Keratinocyte (primary cell): ENCODE measurements around the gene PPM1H. TPM values are rescaled to one million over a fixed set of nuclear protein-coding genes. Genes with fewer than 3 reads are reported as not detected.

ENCODE experiments used
- DNase-seq: peaks from one replicate; pipeline ENCODE4 v3.0.0-alpha.2; 2011; ENCODE audit warnings: low read depth, missing footprints, low spot score
- FAIRE-seq: peaks from 2 replicates; lab custom pipeline; 2011; peaks lifted over from hg19 to GRCh38; lab: Jason Lieb, UNC
- H2AFZ ChIP-seq: 2 replicates; pipeline ENCODE4 v1.6.0; 2012; ENCODE audit warnings: low read length, control low read depth, inconsistent platforms; ENCODE audit not compliant: control insufficient read depth
- H3K27ac ChIP-seq: 2 replicates; pipeline ENCODE4 v1.5.1; 2011; ENCODE audit warnings: low read length; ENCODE audit not compliant: control insufficient read depth, insufficient read depth
- H3K27me3 ChIP-seq: 3 replicates; pipeline ENCODE4 v1.6.0; 2011; ENCODE audit warnings: low read length; ENCODE audit not compliant: control insufficient read depth, insufficient read depth; ENCODE audit errors: extremely low read depth
- H3K36me3 ChIP-seq, 2 experiments: 2 replicates in 1 of 2; 3 replicates in 1 of 2; pipeline ENCODE4 v1.5.1; 2011; ENCODE audit warnings: low read length in 2 of 2, mild to moderate bottlenecking in 1 of 2; ENCODE audit not compliant: control insufficient read depth in 2 of 2, insufficient read depth in 2 of 2; ENCODE audit errors: extremely low read depth in 1 of 2
- H3K4me1 ChIP-seq: 3 replicates; pipeline ENCODE4 v1.5.1; 2011; ENCODE audit warnings: low read length; ENCODE audit not compliant: control insufficient read depth, insufficient read depth; ENCODE audit errors: extremely low read depth
- H3K4me2 ChIP-seq: 3 replicates; pipeline ENCODE4 v1.6.0; 2011; ENCODE audit warnings: low read depth, low read length; ENCODE audit not compliant: control insufficient read depth, insufficient read depth; ENCODE audit errors: extremely low read depth
- H3K4me3 ChIP-seq, 3 experiments: fragments of 200-600 bp in 1 of 3; sonication (generic) in 1 of 3; 2 replicates in 2 of 3; 3 replicates in 1 of 3; pipeline ENCODE4 v1.5.1; 2011 to 2016; ENCODE audit warnings: low read length in 3 of 3, mild to moderate bottlenecking in 3 of 3, control low read depth in 2 of 3, inconsistent platforms in 1 of 3, low read depth in 1 of 3, mixed read lengths in 1 of 3, mixed run types in 1 of 3, moderate library complexity in 1 of 3; ENCODE audit not compliant: control insufficient read depth in 2 of 3, insufficient read depth in 2 of 3; ENCODE audit errors: extremely low read depth in 1 of 3
- H3K79me2 ChIP-seq: 2 replicates; pipeline ENCODE4 v1.6.0; 2012; ENCODE audit warnings: low read length; ENCODE audit not compliant: control insufficient read depth, insufficient read depth
- H3K9ac ChIP-seq: 3 replicates; pipeline ENCODE4 v1.6.0; 2011; ENCODE audit warnings: low read length; ENCODE audit not compliant: control insufficient read depth, insufficient read depth; ENCODE audit errors: extremely low read depth
- H3K9me1 ChIP-seq: 3 replicates; pipeline ENCODE4 v1.6.0; 2011; ENCODE audit warnings: low read length; ENCODE audit not compliant: control insufficient read depth, insufficient read depth; ENCODE audit errors: extremely low read depth
- H3K9me3 ChIP-seq: 2 replicates; pipeline ENCODE4 v1.5.1; 2012; ENCODE audit warnings: low read depth, low read length; ENCODE audit not compliant: control insufficient read depth
- H4K20me1 ChIP-seq: 3 replicates; pipeline ENCODE4 v1.6.0; 2011; ENCODE audit warnings: low read length; ENCODE audit not compliant: control insufficient read depth, insufficient read depth; ENCODE audit errors: extremely low read depth
- EZH2 ChIP-seq: IDR thresholded peaks from one replicate; pipeline ENCODE4 v1.6.1; 2012; ENCODE audit warnings: inconsistent platforms, mild to moderate bottlenecking, low read length, moderate library complexity
- dilution Hi-C: fragments of 300-500 bp; cut with MboI; formaldehyde crosslinking; loops from one replicate; pipeline ENCODE4 v1.7.0; 2020; ENCODE audit warnings: low sequenced_read_pairs; ENCODE audit not compliant: extremely low pct_ligation_motif_present
- polyA plus RNA-seq, 5 experiments: library from polyadenylated mRNA; depleted of rRNA in 3 of 5; stranded (reverse) in 3 of 5; stranded (forward) in 1 of 5; unstranded in 1 of 5; fragments of >200 nt; gene quantifications; 1 replicate in 1 of 5; 2 replicates in 3 of 5; 3 replicates in 1 of 5; pipeline versions ENCODE4 v1.2.1 to v1.2.3, GENCODE V29; 2011 to 2012; ENCODE audit warnings: missing spikeins in 2 of 5, low read depth in 1 of 5, low replicate concordance in 1 of 5
- TF ChIP-seq, protein P1 (sequence below), 3 experiments: IDR thresholded peaks in 1 of 3; conservative IDR thresholded peaks in 1 of 3; optimal IDR thresholded peaks in 1 of 3; 2 replicates in 2 of 3; 3 replicates in 1 of 3; pipeline versions ENCODE3 to v1.5.1; 2011; ENCODE audit warnings: low read length in 3 of 3, mild to moderate bottlenecking in 3 of 3, moderate library complexity in 2 of 3, control low read depth in 1 of 3, inconsistent platforms in 1 of 3; ENCODE audit not compliant: insufficient read depth in 2 of 3; ENCODE audit errors: extremely low read depth in 1 of 3

The PPM1H gene
- polyA plus RNA-seq, 1 donor (not counting 4 experiments of a cell fraction or from before 2014, with no cell fraction given) = 0.09 TPM

DNA sequence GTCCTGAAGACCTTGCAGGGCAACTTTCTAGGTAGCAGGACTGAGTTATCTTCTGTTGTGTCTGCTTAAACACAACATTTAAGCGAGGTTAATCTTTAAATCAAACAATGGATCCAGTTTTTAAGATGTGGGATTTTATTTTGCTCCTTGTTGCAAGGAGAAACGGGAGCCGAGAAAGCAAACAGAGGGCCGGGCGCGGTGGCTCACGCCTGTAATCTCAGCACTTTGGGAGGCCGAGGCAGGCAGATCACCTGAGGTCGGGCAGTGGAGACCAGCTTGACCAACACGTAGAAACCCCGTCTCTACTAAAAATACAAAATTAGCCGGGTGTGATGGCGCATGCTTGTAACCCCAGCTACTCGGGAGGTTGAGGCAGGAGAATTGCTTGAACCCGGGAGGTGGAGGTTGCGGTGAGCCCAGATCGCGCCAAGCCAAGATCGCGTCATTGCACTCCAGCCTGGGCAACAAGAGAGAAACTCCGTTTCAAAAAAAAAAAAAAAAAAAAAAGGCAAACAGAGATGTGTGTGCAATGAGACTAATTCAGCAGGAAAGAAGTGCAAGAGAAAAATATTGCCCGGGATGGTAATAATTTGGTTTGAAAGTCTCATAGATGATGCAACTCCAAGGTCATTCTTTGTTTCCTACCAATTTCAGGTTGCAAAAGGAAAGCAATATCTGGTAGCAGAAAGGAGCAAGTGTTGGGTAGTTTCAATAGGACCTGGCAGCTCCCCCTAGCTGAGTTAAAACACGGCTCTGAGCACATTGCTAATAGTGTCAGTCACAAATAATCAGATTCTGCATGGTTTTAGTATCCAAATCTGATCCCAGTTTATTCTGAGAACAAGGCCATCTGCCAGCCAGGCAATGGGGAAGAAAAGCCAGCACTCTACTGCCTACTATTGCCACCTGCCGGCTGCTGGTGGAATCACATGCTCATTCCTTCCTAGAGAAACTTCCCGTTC, 141.4 kb downstream of the PPM1H start:
- Histone ChIP-seq H3K27ac (no peak overlapping the region), H3K4me3 (no peak overlapping the region), H3K9me1 (no peaks in the 10 kb centered on the region), H3K4me1 (no peaks in the 10 kb centered on the region), H3K27me3 (no peaks in the 10 kb centered on the region), H3K79me2 (no peaks in the 10 kb centered on the region), H4K20me1 (no peaks in the 10 kb centered on the region), H3K4me2 (peak overlapping the region; percentile 3), H3K9ac (no peak overlapping the region), H3K36me3 (no peaks in the 10 kb centered on the region), H2AFZ (no peak overlapping the region), H3K9me3 (no peaks in the 10 kb centered on the region)
- DNase-seq (peak; percentile 41), FAIRE-seq (peak; percentile 89)
- TF ChIP-seq, protein P1, sequence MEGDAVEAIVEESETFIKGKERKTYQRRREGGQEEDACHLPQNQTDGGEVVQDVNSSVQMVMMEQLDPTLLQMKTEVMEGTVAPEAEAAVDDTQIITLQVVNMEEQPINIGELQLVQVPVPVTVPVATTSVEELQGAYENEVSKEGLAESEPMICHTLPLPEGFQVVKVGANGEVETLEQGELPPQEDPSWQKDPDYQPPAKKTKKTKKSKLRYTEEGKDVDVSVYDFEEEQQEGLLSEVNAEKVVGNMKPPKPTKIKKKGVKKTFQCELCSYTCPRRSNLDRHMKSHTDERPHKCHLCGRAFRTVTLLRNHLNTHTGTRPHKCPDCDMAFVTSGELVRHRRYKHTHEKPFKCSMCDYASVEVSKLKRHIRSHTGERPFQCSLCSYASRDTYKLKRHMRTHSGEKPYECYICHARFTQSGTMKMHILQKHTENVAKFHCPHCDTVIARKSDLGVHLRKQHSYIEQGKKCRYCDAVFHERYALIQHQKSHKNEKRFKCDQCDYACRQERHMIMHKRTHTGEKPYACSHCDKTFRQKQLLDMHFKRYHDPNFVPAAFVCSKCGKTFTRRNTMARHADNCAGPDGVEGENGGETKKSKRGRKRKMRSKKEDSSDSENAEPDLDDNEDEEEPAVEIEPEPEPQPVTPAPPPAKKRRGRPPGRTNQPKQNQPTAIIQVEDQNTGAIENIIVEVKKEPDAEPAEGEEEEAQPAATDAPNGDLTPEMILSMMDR (optimal IDR thresholded peaks at IDR 0.05 in 1 of 3, IDR thresholded peaks at IDR 0.05 in 1 of 3, conservative IDR thresholded peaks at IDR 0.05 in 1 of 3; ENCODE audit: extremely low read depth in 1 of 3, insufficient read depth in 2 of 3, low read length in 3 of 3) = peak; percentile 85 to 88 (median 87)
- TF ChIP-seq EZH2 = no peak
- dilution Hi-C loops = loop anchor here (25.0 kb wide), 1 partner anchor 181 kb away; no protein-coding TSS in a partner anchor

DNA sequence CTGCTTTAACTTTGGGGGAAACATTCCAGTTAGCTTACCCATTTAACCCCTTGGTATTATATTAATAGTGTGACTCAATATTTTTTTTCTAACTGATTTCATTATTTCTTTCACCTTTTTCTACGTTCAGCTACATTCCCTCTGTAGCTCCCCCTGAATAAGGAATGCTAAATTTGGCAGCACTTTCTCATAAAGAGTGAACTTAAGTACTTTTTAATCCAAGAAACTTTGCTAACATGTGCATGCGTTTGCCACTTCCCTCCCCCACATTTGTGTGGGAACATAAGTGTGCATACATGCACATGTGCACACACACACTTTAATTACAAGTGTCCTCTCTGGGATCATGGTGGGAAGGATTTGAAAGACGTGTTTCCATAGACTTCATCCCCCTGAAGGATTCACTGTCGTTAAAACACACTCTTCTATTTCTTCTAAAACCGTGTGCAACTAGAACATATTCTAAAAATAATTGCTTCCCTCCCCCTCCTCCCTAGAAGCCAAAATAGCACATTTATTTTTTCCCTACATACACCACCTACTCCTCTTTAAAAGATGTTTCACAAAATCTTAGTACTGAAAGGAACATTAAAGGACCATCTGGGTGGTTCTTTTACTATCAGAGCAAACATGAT, 142.6 kb downstream of the PPM1H start:
- Histone ChIP-seq H3K4me3 (no peak overlapping the region), H3K79me2 (no peaks in the 10 kb centered on the region), H4K20me1 (no peaks in the 10 kb centered on the region), H2AFZ (no peak overlapping the region), H3K4me1 (no peaks in the 10 kb centered on the region), H3K27ac (no peak overlapping the region), H3K9ac (no peak overlapping the region), H3K9me3 (no peaks in the 10 kb centered on the region), H3K27me3 (no peaks in the 10 kb centered on the region), H3K9me1 (no peaks in the 10 kb centered on the region), H3K4me2 (no peak overlapping the region), H3K36me3 (no peaks in the 10 kb centered on the region)
- FAIRE-seq (no peak), DNase-seq (no peak)
- TF ChIP-seq, protein P1 (optimal IDR thresholded peaks at IDR 0.05 in 1 of 3, IDR thresholded peaks at IDR 0.05 in 1 of 3, conservative IDR thresholded peaks at IDR 0.05 in 1 of 3; ENCODE audit: extremely low read depth in 1 of 3, insufficient read depth in 2 of 3, low read length in 3 of 3) = no peak
- no peak for TF ChIP-seq EZH2
- dilution Hi-C loops = loop anchor here (25.0 kb wide), 1 partner anchor 180 kb away; no protein-coding TSS in a partner anchor
